SH-SY5Y (cell line): Measurements from ENCODE around the gene SDK1.

ENCODE experiments used
- GATA2 ChIP-seq: IDR thresholded peaks from 2 replicates; pipeline ENCODE4 v1.6.1; 2011; ENCODE audit warnings: mild to moderate bottlenecking, low read depth, low read length
- GATA3 ChIP-seq: IDR thresholded peaks from 2 replicates; pipeline ENCODE4 v1.6.1; 2011; ENCODE audit warnings: low read depth, mild to moderate bottlenecking, low read length, moderate library complexity

DNA sequence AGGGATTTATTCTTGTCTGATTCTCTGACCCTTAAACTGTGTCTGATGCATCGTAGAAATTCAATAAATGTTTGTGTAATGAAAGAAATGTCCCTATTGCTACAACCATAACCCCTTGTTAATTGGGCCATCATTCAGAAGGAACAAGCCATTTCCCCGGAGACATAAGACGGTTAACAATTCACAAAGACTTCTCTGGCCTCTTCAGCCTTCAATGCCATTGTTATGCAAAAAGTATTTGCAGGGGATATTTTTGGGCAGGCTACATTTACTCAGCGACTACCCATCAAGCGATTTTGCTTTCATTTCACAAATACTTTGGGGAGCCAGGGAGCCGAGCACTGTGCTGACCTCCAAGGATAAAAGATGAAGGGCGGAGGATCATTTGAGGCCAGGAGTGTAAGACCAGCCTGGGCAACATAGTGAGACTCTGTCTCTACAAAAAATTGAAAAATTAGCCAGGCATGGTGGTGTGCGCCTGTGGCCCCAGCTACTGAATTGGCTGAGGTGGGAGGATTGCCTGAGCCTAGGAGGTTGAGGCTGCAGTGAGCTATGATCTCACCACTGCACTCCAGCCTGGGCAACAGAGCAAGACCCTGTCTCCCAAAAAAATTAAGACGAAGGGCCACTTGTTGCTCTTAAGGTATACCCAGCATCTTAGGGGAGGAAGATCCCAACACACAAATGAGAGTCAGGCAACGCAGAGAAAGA lies 20.0 kb upstream of the SDK1 start:
- no peak for TF ChIP-seq GATA2
- no peak for TF ChIP-seq GATA3
